Amygdala (tissue), 56 donors: ENCODE data around the gene FZD7.

Experiments used
- DNase-seq, 56 donors: peaks; one replicate each; lab custom pipeline; 2025; lab: John Stamatoyannopoulos, UW

FZD7 gene

DNA sequence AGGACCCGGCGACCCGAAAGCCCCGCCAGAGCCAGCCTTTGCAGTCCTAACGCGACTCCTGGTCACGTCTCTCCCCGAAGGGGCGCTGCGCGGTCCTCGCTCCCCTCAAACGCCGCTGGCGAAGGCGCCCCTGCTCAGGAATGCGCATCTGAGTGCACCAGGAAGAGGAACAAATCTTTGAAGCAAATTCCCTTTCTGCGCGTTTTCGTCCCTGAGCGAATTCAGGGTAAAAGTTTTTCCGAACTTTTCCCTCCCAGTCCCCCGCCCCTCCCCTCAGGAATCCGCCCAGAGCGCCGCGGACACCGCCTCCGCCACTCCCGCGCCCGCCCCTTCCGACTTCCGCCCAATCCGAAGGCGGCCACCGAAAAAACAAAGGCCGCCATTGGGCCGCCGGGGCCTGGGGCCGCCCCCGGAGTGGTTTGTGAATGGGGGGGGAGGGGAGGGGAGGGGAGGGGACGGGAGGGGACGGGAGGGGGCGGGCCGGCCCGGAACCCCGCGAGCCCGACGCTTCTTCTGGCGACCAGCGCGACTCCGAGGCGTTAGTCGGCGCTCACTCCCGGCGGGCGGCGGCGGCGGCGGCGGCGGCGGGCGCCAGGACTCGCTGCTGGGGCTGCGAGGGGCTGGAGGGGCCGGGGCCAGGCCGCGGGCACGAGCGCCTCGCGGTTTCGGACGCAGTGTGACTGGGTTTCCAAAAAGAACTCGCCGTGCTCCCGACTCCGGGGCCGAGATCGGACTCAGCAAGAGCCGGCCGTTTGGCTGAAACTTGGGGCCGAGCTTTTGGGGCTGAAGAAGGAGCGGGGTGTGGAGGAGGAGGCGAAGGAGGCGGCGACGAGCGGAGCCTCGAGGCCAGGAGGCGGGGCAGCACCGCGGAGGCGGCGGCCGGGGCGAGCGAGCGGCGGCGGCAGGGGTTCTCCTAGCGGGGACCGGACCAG is at the start of gene FZD7:
TSS of gene FZD7 (plus strand) at position 539 of the 932 bp plus-strand sequence. CDS start 793 bp downstream, outside the sequence.
- peak in 55 of 56 donors; percentile 15 to 85 (median 69) for DNase-seq

- DNase-seq = no peak
Observed at GRCh38 chr2:201984333-201984732, 49.3 kb upstream of the FZD7 start.

GRCh38 chr2:201984800-201985525 is 48.7 kb upstream of the FZD7 start:
- peak; percentile 17 to 92 (median 74) for DNase-seq

DNA sequence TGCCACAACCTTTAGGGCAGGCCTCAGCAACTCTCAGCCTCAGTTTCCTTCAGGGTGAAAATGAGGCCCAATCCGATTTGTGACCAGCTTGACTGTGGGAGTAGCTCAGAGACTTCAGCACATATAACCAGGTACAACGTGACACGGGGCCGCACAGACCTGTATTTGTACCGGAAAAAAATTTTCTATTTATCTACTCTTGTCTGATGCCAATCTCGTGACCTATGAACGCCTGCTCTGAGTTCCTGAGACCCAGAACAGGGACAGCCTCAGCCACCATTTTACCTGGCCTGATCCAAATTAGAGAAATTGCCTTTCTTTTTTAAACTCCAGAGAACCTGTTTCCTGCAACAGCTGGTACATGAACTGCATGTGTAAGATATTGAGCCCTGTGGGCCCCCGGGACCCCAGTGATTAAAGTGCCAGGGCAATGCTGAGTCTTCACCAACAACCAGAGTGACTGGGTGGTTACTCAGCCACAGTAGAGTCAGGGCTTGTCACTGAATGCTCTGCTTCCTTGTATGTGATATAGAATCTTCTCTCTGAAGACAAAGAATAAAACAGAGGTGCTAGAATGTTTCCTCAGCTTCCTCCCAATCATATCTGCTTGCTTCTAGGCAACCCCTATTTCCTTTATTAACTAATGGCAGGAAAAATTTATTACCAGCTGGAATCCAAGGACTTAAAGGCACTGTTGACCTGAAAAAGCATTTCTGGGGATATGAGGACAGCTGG is 47.8 kb upstream of the FZD7 start:
- DNase-seq = no peak

- no peak for DNase-seq
Observed at GRCh38 chr2:201986463-201986735, 47.3 kb upstream of the FZD7 start.

DNA sequence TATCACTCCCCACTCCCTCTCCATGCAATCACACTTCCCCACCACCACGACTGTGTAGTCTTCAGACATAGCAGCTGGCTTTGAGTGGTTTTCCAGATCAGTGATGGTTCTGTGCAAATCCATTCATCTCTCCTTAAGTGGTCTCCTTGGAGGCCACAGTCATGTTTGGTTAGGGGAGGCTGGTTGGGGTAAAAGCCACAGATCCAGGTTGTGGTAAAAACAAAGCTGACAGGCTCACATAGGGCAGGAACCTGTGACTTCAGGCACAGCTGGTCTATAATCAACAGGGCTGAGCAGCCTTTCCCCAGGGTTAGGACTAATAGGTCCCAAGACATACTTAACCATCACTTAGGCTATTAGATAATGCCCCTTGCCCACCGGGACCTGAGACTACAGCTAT is 46.2 kb upstream of the FZD7 start:
- no peak for DNase-seq

DNA sequence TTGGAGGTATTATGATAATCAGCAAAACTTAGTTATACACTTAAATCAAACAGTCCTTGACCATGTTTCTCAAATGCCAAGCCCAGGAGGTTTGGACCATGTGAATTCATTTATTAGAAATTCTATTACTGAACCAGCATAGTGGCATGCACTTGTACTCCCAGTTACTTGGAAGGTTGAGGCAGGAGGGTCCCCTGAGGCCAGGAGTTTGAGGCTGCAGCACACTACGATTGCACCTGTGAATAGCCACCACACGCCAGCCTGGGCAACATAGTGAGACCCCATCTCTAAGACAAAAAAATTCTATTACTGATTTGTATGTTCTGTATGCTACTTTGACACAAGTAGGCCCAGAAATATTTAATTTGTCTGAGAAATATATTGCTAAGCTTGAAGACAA is 43.6 kb upstream of the FZD7 start:
- no peak for DNase-seq

DNA sequence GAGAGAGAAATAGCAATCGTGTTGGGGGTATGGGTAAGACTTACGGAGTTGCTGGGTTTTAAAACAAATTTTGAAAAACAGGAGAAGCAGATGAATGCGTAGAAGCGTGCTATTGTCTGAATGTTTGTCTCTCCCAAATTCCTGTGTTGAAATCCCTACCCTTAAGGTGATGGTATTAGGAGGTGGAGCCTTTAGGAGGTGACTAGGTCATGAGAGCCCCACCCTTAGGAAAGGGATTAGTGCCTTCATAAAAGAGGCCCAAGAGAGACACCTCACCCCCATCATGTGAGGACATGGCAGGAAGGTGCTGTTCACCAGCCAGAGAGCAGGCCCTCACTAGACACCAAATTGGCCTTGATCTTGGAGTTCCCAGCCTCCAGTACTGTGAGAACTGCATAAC is 40.7 kb upstream of the FZD7 start:
- no peak for DNase-seq

- no peak for DNase-seq
Observed at GRCh38 chr2:201994973-201995638, 38.5 kb upstream of the FZD7 start.

- DNase-seq = no peak
Observed at GRCh38 chr2:201996006-201996405, 37.6 kb upstream of the FZD7 start.

DNA sequence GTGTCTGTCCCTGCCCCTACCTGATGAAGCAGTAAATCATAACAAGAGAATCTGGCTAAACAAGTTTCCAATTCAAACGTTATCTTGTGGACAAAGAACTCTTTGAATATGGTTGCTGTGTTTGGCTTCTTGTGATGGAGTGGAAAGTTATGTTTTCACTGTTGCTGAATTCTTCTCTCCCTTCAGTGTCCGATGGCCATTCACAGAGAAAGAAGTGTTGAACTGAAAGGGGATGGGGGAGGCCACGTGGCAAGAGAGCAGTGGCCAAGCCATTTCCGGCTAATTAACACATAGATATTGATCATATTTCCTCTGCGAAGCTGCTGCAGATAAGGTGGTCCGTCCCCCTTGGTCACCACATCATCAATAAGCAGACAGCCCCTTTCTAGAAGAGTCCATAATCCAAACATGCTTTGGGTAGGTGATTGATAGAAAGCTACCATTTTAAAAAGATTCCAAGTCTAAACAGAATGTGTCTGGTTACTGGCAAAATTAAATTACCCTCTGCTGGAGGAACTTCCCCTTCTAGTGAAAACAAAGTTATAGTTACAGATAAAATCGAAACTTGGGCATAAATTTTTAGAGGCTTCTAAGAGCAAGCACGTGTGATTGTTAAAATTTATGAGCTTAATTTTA is 36.9 kb upstream of the FZD7 start:
- no peak for DNase-seq

- DNase-seq = no peak
Observed at GRCh38 chr2:201999279-201999678, 34.4 kb upstream of the FZD7 start.

DNA sequence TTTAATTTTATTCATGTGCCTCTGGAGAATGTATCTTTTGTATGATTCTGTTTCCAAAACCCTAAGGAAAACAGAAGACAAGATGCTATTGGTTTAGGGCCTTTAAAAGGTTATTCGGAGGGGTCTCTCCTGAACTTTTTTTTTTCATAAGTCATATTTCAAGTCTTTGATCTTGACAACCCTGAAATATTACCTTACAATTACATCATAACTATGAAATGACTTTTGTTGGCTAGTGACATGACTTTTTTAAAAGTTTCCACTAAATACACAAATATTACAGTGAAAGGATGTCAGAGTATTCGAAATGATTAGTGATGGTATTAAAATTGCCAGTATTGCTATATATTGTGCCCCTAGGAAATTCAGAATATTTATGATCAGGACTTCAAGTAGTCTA is 31.8 kb upstream of the FZD7 start:
- DNase-seq = no peak

- DNase-seq = no peak
Observed at GRCh38 chr2:202002381-202002780, 31.3 kb upstream of the FZD7 start.

DNA sequence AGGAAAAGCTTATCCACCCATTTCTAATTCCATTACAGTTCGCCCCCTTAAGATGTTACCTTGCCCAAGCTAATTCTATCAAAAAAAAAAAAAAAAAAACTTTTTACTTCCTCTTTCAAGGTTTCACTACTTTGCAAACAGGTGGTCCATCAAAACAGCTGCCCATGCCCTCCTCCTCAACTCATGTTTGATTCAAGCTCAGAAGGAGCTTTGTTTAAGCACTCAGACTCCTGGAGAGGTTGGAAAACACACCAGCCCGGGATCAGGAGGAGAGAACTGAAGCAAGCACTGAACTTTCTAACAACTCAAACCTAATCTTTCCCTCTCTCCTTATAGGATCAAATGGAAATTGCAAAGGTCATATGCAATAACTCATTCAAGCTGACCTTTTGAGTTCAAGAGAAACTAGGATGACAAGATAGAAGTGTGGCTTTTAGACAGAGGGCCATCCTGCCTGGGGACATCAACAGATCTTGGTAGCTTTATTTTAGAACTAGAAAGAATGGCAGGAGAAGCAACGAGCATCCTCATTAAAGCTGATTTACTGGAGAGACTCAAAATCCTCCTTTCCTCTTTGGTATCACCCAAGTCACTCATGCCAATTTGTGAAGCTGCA is 28.3 kb upstream of the FZD7 start:
- DNase-seq = no peak

- no peak for DNase-seq
Observed at GRCh38 chr2:202006301-202006700, 27.4 kb upstream of the FZD7 start.

GRCh38 chr2:202007015-202007982 is 26.4 kb upstream of the FZD7 start:
- DNase-seq = no peak

DNA sequence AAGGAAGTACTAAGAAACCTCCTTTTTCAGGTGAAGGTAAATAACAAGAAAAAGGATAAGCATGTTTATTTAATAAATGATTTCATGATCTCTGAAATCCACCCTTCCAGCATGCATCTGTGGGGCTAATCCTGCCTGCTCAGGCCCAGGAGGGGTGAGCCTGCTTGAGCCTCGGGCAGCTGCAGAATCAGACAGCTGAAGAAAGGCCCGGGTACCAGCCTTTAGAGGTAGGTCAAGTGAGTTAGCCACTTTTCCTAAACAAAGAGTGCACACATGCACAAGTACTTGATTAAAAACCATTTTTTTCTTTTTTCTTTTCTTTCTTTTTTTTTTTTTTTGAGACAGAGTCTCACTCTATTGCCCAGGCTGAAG is 25.7 kb upstream of the FZD7 start:
- DNase-seq = no peak
